ENCODE data around the gene SRRM4. TPM values are rescaled to one million over a fixed set of nuclear protein-coding genes. Genes with fewer than 3 reads are reported as not detected.

Gene SRRM4
- total RNA-seq, 1 donor from 2014 or later, result not detected

DNA sequence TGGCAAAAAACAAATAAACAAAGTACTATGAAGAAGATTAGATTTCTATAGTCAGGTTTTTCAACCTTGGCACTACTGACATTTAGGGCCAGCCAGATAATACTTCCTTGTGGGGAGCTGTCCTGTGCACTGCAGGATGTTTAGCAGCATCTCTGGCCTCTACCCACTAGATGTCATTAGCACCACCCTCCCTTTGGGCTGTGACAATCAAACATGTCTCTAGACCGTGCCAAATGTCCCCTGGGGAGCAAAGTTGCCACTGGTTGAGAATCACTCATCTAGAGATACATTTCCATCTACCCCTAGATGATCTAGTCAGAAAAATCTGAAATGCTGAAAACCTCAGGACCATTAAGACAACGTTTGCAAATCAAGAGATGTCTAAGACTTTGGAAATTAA is 29.9 kb downstream of the SRRM4 start:
- no peak for ATAC-seq
- H3K27me3 ChIP-seq (ENCODE audit: low read depth), result peaks cover 17% of the 10 kb centered on the region

GRCh38 chr12:119012179-119012578 is 30.8 kb downstream of the SRRM4 start:
- no peak for TF ChIP-seq CTCF (IDR thresholded peaks at IDR 0.05)
- peaks cover 17% of the 10 kb centered on the region for H3K27me3 ChIP-seq (ENCODE audit: low read depth)

More for the DNA sequence above, 29.9 kb downstream of the SRRM4 start:
- no peaks in the 10 kb centered on the region for H3K36me3 ChIP-seq
- TF ChIP-seq CTCF (IDR thresholded peaks at IDR 0.05), result no peak
- intact Hi-C loops (cut with DNase I), result no loop called here
- H3K4me1 ChIP-seq, result no peaks in the 10 kb centered on the region
- no peak for DNase-seq
- H3K9me3 ChIP-seq, result no peaks in the 10 kb centered on the region
- H3K4me3 ChIP-seq, result no peak overlapping the region
- no peak overlapping the region for H3K27ac ChIP-seq

DNA sequence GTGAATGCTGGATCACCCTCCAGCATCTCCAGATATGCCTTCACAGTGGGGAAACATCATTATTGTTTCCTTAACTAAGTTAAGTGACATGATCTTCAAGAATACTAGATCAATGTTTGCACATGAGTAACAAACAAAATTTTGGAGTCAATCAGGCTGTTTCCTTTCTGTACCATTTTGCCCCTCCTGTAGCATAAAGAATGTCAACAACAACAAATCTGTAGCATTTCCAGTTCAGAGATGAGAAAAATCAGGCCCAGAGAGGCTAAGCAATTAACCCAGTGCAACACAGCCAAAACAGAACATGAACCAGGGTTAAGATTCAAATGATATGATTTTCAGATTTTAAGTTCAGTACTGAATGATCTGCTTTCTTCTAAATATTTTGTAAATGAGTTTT is 31.7 kb downstream of the SRRM4 start:
- DNase-seq (no peak), ATAC-seq (no peak)
- Histone ChIP-seq H3K27ac (no peak overlapping the region), H3K4me3 (no peak overlapping the region), H3K27me3 (ENCODE audit: low read depth) (peaks cover 21% of the 10 kb centered on the region), H3K4me1 (no peaks in the 10 kb centered on the region), H3K9me3 (no peaks in the 10 kb centered on the region), H3K36me3 (no peaks in the 10 kb centered on the region)
- TF ChIP-seq CTCF (IDR thresholded peaks at IDR 0.05), result no peak
- intact Hi-C loops (cut with DNase I), result no loop called here

More at GRCh38 chr12:119012179-119012578, 30.8 kb downstream of the SRRM4 start:
- intact Hi-C loops (cut with DNase I), result no loop called here
- Histone ChIP-seq H3K9me3 (no peaks in the 10 kb centered on the region), H3K4me1 (no peaks in the 10 kb centered on the region), H3K27ac (no peak overlapping the region), H3K4me3 (no peak overlapping the region), H3K36me3 (no peaks in the 10 kb centered on the region)
- ATAC-seq (no peak), DNase-seq (no peak)

GRCh38 chr12:119014368-119014767 is 33.0 kb downstream of the SRRM4 start:
- intact Hi-C loops (cut with DNase I), result no loop called here
- H3K27me3 ChIP-seq (ENCODE audit: low read depth), result peaks cover 10% of the 10 kb centered on the region
- ATAC-seq, result no peak

GRCh38 chr12:119016715-119017114 is 35.4 kb downstream of the SRRM4 start:
- Histone ChIP-seq H3K4me3 (no peak overlapping the region), H3K9me3 (no peaks in the 10 kb centered on the region), H3K27me3 (ENCODE audit: low read depth) (peaks cover 4% of the 10 kb centered on the region), H3K27ac (no peak overlapping the region), H3K4me1 (no peaks in the 10 kb centered on the region), H3K36me3 (no peaks in the 10 kb centered on the region)
- no peak for TF ChIP-seq CTCF (IDR thresholded peaks at IDR 0.05)
- intact Hi-C loops (cut with DNase I), result no loop called here
- no peak for DNase-seq
- no peak for ATAC-seq

More at GRCh38 chr12:119014368-119014767, 33.0 kb downstream of the SRRM4 start:
- H3K4me3 ChIP-seq, result no peak overlapping the region
- H3K4me1 ChIP-seq, result no peaks in the 10 kb centered on the region
- no peaks in the 10 kb centered on the region for H3K9me3 ChIP-seq
- no peak for DNase-seq
- TF ChIP-seq CTCF (IDR thresholded peaks at IDR 0.05), result no peak
- H3K27ac ChIP-seq, result no peak overlapping the region
- H3K36me3 ChIP-seq, result no peaks in the 10 kb centered on the region

DNA sequence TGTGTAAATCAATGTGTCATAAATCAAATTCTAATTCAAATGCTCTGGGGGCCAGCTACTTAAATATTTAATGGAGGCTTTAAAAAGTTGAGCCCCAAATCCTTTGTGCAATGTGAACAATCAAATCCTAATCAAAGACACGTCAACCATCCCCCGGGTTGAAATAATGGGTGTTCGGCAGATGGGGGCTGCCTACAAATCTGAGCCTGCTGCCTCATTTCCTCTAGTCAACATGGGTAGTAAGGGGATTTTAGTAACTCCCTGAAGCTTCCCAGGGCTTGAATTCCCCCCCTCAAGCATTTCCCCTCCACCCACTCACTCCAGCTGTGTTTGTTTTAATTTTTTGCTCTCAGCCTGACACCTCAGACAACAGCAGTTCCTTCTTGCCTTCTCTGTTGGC is 37.8 kb downstream of the SRRM4 start:
- no peak overlapping the region for H3K4me3 ChIP-seq
- no peaks in the 10 kb centered on the region for H3K4me1 ChIP-seq
- no peaks in the 10 kb centered on the region for H3K36me3 ChIP-seq
- H3K27ac ChIP-seq, result no peak overlapping the region
- no peak for ATAC-seq
- H3K27me3 ChIP-seq (ENCODE audit: low read depth), result peaks cover 4% of the 10 kb centered on the region
- H3K9me3 ChIP-seq, result no peaks in the 10 kb centered on the region
- intact Hi-C loops (cut with DNase I), result no loop called here
- no peak for TF ChIP-seq CTCF (IDR thresholded peaks at IDR 0.05)
- no peak for DNase-seq
